Measurements from ENCODE around the gene RAD51B. TPM values are rescaled to one million over a fixed set of nuclear protein-coding genes. Genes with fewer than 3 reads are reported as not detected.
"Not testable (repeated sequence)": the region's sequence is repeated elsewhere in the genome, so short reads cannot be mapped to it uniquely, and the experiment has no call there.

Gene RAD51B
- total RNA-seq, 2 donors from 2014 or later, result 13.7 to 15.1 TPM

DNA sequence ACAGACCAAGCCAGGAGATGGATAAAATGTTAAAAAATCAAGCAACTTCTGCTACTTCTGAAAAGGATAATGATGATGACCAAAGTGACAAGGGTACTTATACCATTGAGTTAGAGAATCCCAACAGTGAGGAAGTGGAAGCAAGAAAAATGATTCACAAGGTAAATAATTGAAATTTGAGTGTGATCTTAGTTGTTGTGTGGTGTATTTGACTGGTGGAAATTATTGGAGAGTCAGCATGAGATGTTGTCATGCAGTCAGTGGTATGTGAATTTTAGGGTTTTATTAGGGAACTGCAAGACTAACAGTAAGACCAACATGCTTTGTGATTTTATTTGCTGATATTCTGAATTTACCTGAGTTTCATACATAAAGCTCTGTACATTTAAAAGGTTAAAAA, 296.4 kb downstream of the RAD51B start:
- intact Hi-C loops (cut with DNase I); DNase-seq (ENCODE audit: low spot score): not testable (repeated sequence)

- DNase-seq (ENCODE audit: low spot score), result no peak
- intact Hi-C loops (cut with DNase I), result no loop called here
These were observed 303.1 kb downstream of the RAD51B start for GRCh38 chr14:68122651-68123050.

DNA sequence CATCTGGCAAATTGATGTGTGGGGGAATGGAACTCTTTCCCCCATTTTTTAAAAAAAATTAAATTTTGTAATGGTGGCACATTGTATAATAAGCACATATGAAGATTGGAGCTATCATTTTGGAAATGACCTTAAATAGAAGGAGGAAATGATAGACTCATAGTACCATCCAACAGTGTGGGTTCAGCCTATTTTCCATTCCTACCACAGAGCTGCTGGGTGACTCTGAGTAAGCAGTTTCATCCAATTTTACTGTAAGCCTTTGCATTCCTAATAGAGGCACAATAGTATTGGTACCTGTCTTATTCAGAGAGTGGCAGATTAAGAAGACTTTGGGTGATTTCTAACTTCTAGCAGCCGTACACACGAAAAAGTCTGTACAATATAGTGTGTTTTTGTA, 304.5 kb downstream of the RAD51B start:
- intact Hi-C loops (cut with DNase I), result no loop called here
- no peak for DNase-seq (ENCODE audit: low spot score)

DNA sequence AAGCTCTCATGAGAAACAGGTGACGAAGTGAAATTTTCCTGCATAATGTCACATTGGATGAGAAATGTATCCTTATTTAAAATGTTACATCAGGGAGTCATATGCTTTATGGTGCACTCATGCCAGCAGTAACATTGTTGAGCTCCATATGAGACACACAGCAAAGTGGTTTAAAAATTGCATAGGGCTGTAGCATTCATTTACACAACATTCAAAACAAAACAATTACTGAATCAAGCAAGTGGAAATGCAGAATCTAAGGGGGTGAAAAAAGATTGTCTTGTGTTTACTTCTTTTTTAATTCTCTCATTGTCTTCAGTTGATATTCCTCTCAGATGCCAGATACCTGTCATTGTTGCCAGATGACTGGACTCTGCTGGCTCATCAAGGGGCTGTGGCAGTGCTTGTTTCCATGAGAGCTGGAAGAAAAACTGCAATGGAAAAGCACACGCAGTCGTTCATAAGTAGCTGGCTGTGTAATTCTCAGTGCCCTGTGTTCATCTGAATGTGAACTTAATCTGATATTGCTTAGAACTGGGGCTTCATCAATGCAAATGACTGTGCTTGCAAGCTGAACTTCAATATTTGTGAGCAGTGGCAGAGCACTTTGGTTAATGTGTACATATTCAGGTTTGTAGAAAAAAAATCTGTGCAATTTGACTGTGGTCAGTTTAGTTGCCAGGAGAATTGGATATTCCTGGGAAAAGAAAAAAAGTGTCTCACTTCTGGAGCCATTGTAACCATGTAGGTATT, 305.6 kb downstream of the RAD51B start:
- intact Hi-C loops (cut with DNase I), result no loop called here
- no peak for DNase-seq (ENCODE audit: low spot score)

- intact Hi-C loops (cut with DNase I), result no loop called here
- DNase-seq (ENCODE audit: low spot score), result no peak
These were observed 307.6 kb downstream of the RAD51B start for GRCh38 chr14:68127166-68127565.

DNA sequence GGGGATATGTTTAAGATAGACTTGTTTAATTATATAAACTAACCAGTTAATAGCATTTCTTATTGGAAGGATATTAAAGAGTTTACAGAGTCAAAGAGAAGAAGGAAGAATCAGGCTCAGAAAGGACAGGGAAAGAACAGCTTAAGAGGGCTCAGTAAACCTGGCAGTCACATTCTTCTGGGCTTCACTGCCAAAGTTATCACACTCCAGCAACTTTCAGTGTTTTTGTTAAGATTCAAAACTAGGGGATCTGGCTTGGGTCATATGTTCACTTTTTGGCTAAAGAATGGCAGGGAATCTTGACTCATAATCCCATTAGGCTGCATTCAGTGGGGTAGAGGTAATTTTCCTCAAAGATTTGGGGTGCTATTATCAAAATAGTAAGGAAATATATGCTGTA, 312.3 kb downstream of the RAD51B start:
- intact Hi-C loops (cut with DNase I), result loop anchor here in 1 of 2 donors (10.0 kb wide), 1 partner anchor 187 kb away; no protein-coding TSS in a partner anchor
- DNase-seq (ENCODE audit: low spot score), result no peak

GRCh38 chr14:68132563-68133121, 313.1 kb downstream of the RAD51B start:
- no peak for DNase-seq (ENCODE audit: low spot score)
- intact Hi-C loops (cut with DNase I), result loop anchor here in 1 of 2 donors (10.0 kb wide), 1 partner anchor 188 kb away; no protein-coding TSS in a partner anchor

DNA sequence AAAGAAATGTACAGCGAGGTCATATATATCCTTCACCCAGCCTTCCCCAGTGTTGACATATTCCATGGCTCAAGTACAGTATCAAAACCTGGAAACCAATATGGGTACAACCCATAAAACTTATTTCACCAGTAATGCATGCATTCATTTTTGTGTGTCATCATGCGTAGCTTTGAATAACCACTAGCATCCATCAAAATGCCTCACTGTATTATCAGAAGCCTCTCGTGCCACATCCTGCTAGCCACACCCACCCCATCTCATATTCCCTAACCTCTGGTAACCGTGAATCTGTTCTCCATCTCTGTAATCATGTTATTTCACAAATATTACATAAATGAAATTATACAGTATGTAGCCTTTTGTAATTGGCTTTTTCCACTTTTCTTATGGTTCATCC, 314.3 kb downstream of the RAD51B start:
- intact Hi-C loops (cut with DNase I), result loop anchor here in 1 of 2 donors (10.0 kb wide), 1 partner anchor 189 kb away; no protein-coding TSS in a partner anchor
- no peak for DNase-seq (ENCODE audit: low spot score)

DNA sequence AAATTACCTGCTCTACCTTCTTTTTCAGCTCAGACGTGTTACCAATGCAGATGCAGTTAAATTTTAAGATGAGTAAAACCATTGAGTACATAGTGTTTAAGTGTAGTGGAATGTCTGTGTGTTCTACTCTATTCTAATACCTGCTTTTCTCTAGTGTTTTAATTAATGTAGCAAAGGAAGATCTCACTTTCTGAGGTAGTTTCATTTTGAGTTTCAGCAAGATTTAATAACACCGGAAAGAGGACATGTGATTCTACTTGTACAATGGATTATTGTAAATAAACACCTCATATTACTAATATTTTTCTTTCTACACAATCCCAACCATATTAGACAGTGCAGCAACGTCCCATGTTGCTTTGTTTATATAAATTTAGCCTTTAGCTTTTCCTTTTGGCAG, 315.4 kb downstream of the RAD51B start:
- intact Hi-C loops (cut with DNase I), result loop anchor here in 1 of 2 donors (10.0 kb wide), 1 partner anchor 190 kb away; no protein-coding TSS in a partner anchor

DNA sequence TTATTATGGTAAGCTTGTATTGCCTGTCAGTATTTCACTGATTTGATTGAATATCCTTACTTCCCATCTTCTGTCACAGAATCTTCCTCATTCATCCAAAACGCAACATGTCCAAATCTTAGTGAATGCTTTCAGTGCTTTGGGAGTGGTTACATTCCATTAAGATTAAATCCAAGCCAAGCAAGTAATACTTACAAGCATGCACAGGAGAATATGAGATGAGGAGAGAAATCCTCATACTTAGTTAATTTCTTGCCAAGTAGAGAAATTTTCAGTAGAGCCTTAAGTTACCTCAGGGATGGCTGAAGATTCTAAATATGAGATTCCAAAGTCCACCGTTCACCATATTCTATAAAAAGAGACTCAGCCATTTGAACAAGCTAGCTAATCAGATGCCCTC, 316.0 kb downstream of the RAD51B start:
- intact Hi-C loops (cut with DNase I), result loop anchor here in 1 of 2 donors (10.0 kb wide), 1 partner anchor 191 kb away; no protein-coding TSS in a partner anchor
- DNase-seq (ENCODE audit: low spot score), result no peak

More for the DNA sequence above, 315.4 kb downstream of the RAD51B start:
- no peak for DNase-seq (ENCODE audit: low spot score)

DNA sequence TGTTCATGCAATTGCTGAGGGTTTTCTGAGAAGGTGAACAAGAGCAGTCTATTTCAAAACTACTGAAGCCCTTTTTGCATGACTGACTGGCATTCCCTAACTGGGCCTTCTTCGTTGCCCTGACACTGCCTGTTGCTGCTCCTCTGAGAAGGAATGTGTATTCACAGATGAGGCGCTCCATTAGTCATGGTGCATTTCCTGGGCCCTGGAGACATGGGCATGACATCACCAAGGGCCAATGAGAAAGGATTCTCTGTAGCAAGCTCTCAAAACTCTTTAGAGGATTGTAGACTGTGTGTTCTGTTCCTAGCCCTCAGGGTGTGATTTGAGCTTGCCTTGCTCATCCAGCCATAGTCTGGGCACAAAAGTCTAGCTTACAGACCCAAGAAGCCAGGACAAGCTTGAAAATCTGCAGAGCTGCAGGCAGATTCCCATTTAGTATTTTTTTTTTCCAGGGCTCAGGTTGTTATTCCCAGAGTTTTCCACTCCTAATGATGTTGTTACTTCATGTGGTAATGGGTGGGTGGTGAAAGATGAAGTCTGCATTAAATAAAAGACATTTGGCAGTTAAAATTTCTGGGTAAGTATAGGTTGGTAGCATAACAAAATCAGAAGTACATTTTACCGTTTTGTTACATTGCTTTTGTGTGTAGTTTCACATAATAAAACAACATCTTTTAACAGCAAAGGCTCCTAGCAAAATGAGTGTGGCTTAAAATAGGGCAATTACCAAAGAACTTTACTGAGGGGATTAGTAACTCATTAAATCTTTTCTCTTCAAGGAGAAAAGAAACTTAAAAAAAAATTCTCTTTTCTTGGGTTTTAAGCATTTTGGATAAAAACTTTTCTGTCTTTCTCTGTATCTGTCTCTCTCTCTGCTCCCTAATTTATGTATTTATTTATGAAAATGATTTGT, 318.4 kb downstream of the RAD51B start:
- DNase-seq (ENCODE audit: low spot score), result no peak
- intact Hi-C loops (cut with DNase I), result loop anchor here in 1 of 2 donors (10.0 kb wide), 1 partner anchor 193 kb away; no protein-coding TSS in a partner anchor

DNA sequence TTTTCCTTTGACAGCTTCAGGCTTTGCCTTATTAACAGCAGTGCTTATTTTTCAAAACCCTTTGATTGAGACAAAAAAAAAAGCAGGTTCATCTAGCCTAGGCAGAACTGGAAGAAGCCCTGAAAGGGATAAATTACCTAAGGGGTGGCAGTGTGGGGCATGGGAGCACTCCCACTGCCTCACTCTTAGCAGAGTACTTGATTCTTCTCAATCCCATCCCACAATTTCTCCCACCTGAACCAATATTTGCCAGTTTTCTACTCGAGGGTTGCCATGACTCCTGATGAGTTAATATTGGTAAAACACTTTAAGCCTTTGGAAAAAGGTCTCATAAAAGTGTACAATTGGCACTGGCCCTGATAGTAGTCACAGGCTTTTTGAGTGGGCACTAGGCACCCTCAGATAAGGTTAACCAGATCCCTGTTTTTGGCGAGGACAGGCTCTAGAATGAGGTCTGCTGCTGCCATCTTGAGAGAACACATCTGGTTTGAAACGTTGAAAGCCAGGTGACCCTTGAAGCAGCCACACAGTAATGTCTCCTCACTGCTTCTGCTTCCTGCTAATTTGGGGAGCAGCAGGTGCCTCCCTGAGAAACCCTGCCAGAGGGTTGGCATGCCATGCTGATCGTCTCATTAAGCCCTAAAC, 320.0 kb downstream of the RAD51B start:
- no peak for DNase-seq (ENCODE audit: low spot score)
- intact Hi-C loops (cut with DNase I), result loop anchor here in 1 of 2 donors (10.0 kb wide), 3 partner anchors 105 to 645 kb away; no protein-coding TSS in a partner anchor

GRCh38 chr14:68140076-68140741, 320.6 kb downstream of the RAD51B start:
- no peak for DNase-seq (ENCODE audit: low spot score)
- intact Hi-C loops (cut with DNase I), result loop anchor here in 1 of 2 donors (10.0 kb wide), 2 partner anchors 105 to 645 kb away; no protein-coding TSS in a partner anchor

DNA sequence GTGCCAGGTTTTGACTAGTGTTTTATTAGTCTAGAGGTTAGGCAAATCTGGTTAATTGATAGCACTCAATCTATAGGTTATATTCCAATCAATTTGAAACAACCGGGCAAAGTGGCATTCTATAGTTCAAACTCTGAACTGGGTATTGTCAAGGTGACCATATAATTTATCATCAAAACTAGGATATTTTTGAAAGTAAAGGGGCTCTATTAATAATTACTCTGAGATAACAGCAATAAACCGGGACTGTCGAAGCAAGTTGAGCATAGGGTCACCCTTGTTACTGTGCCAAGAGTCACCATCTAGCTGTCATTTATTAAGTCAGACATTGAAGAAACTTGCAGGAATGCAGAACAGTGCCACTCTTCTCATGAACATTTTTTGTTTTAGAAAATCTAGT, 321.2 kb downstream of the RAD51B start:
- intact Hi-C loops (cut with DNase I), result loop anchor here in 1 of 2 donors (10.0 kb wide), 2 partner anchors 104 to 644 kb away; no protein-coding TSS in a partner anchor

DNA sequence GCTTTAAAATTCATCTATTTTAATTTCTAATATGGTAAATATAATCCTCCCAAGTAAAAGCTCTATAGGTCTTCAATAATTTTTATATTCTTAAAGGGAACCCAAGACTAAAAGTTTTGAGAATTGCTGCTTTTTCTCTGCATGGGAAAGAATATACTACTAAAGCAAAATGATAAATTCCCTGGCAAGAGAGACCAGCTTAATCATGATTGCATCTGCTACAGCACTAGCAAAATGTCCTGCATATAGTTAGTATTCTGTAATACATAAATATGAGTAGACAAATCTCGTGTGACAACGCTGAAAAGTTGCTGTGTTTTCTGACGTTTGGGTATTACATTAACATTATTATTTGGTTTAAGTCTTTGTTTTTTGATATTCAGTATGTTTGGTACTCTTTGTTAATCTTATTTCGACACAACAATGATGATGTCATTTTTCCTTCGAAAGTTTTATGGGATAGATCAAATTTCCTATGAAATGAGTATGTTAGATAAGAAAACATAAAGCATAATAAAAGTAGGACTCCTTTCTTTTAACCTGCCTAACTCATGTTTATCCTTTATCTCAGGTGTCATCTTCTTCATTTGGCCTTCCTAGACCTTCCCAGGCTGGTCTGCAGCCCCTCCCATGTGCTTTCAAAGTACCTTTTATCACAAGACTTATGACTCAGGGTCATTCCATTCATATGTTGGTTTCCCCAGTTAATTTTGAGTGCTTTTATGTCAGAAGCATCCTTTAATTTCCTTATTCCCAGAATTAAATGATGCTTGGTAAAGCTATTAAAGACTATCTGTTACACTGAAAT, 321.9 kb downstream of the RAD51B start:
- intact Hi-C loops (cut with DNase I), result loop anchor here in 1 of 2 donors (10.0 kb wide), 2 partner anchors 103 to 643 kb away; no protein-coding TSS in a partner anchor
- no peak for DNase-seq (ENCODE audit: low spot score)

More for the DNA sequence above, 321.2 kb downstream of the RAD51B start:
- DNase-seq (ENCODE audit: low spot score), result no peak

GRCh38 chr14:68143341-68143841, 323.8 kb downstream of the RAD51B start:
- intact Hi-C loops (cut with DNase I), result loop anchor here in 1 of 2 donors (10.0 kb wide), 2 partner anchors 101 to 641 kb away; no protein-coding TSS in a partner anchor
- DNase-seq (ENCODE audit: low spot score), result peak; percentile 89
